A673 (cell line): Measurements from ENCODE around the gene DUSP11. TPM values are rescaled to one million over a fixed set of nuclear protein-coding genes. Genes with fewer than 3 reads are reported as not detected.

Experiments
- BruUV-seq: library from RNA; stranded (reverse); fragments of 400-500 nt; replicated peaks from 2 replicates; lab custom pipeline; 2021; lab: Mats Ljungman, UMichigan
- CTCF ChIA-PET: fragments of 300-600 bp; sonication (Branson Sonifier 250); formaldehyde crosslinking; loops from one replicate; lab custom pipeline; 2022; ENCODE audit warnings: antibody characterized with exemption; lab: Charles Lee
- POLR2A ChIA-PET: fragments of 300-600 bp; sonication (Branson Sonifier 250); formaldehyde crosslinking; loops from one replicate; lab custom pipeline; 2022; ENCODE audit warnings: antibody characterized with exemption; ENCODE audit not compliant: low non-redundant PET; lab: Charles Lee
- DNase-seq: peaks from one replicate; pipeline ENCODE4 v3.0.0-alpha.2; 2015; ENCODE audit warnings: low spot score
- H3K27ac ChIP-seq: fragments of 200-600 bp; sonication (generic); 2 replicates; pipeline ENCODE4 v1.5.1; 2016; ENCODE audit warnings: mixed run types, low read depth, mild to moderate bottlenecking, mixed read lengths, antibody characterized with exemption, low read length; ENCODE audit not compliant: poor library complexity, severe bottlenecking
- H3K27me3 ChIP-seq: fragments of 200-600 bp; sonication (generic); replicated peaks from 2 replicates; pipeline ENCODE4 v1.6.1; 2017; ENCODE audit warnings: mixed run types, low read depth, mild to moderate bottlenecking, mixed read lengths, antibody characterized with exemption, low read length; ENCODE audit not compliant: insufficient read depth, poor library complexity
- H3K36me3 ChIP-seq: fragments of 200-600 bp; sonication (generic); 2 replicates; pipeline ENCODE4 v1.6.1; 2016; ENCODE audit warnings: mixed run types, mild to moderate bottlenecking, mixed read lengths, antibody characterized with exemption, low read length; ENCODE audit not compliant: insufficient read depth, poor library complexity, severe bottlenecking
- H3K4me1 ChIP-seq: fragments of 200-600 bp; sonication (generic); 2 replicates; pipeline ENCODE4 v1.6.1; 2017; ENCODE audit warnings: mixed run types, mild to moderate bottlenecking, mixed read lengths, antibody characterized with exemption, low read length; ENCODE audit not compliant: insufficient read depth, poor library complexity, severe bottlenecking
- H3K4me3 ChIP-seq: fragments of 200-600 bp; sonication (generic); 2 replicates; pipeline ENCODE4 v1.5.1; 2016; ENCODE audit warnings: low read depth, mixed run types, mild to moderate bottlenecking, mixed read lengths, low read length; ENCODE audit not compliant: poor library complexity, severe bottlenecking
- H3K9me3 ChIP-seq: fragments of 200-600 bp; sonication (generic); 2 replicates; pipeline ENCODE4 v1.6.1; 2016; ENCODE audit warnings: mixed run types, low read depth, mild to moderate bottlenecking, mixed read lengths, antibody characterized with exemption, low read length; ENCODE audit not compliant: poor library complexity, severe bottlenecking
- CTCF ChIP-seq: fragments of 300-800, 200-600 bp; sonication (generic); conservative IDR thresholded peaks from 2 replicates; pipeline ENCODE4 v1.5.1; 2017; ENCODE audit warnings: low read depth, mild to moderate bottlenecking, antibody characterized with exemption, low read length, moderate library complexity, mixed read lengths
- EZH2 ChIP-seq: fragments of 200-600 bp; sonication (generic); IDR thresholded peaks from 2 replicates; pipeline ENCODE4 v1.6.1; 2017; ENCODE audit warnings: borderline replicate concordance, low read depth, mild to moderate bottlenecking, mixed read lengths, antibody characterized with exemption, low read length; ENCODE audit not compliant: poor library complexity, severe bottlenecking
- intact Hi-C: fragments of 100-400 bp; cut with micrococcal nuclease; formaldehyde crosslinking; loops from one replicate; pipeline ENCODE4 v1.10.0; 2022; ENCODE audit not compliant: unreplicated experiment
- total RNA-seq: library from RNA; stranded (reverse); gene quantifications from 2 replicates; pipeline ENCODE4 v1.2.3, GENCODE V29; 2021

DUSP11 gene
- total RNA-seq, 1 experiment from 2014 or later, result 19.9 TPM

GRCh38 chr2:73716543-73717250 lies 63.2 kb downstream of the DUSP11 start:
- BruUV-seq, result no TSS peak

DNA sequence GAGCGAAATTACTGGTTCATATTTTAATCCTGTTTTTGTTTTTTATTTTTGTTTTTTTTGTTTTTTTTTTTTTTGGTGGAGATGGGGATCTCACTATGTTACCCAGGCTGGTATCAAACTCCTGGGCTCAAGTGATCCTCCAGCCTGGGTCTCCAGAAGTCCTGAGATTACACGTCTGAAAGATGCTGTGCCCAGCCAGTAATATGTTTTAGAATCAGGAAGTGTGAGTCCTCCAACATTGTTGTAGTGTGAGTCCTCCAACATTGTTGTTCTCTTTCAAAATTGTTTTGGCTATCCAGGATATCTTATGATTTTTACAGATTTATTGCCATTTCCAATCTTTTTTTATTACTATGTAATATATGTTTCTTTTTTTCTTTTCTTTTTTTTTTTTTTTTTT lies 65.8 kb downstream of the DUSP11 start:
- Histone ChIP-seq H3K27ac (no peak overlapping the region), H3K36me3 (no peaks in the 10 kb centered on the region), H3K4me1 (no peaks in the 10 kb centered on the region), H3K9me3 (no peaks in the 10 kb centered on the region), H3K27me3 (no peaks in the 10 kb centered on the region), H3K4me3 (no peak overlapping the region)
- BruUV-seq, result no TSS peak
- ChIA-PET CTCF (no interaction called here), POLR2A (no interaction called here)
- intact Hi-C loops, result no loop called here
- TF ChIP-seq CTCF, result no peak
- no peak for TF ChIP-seq EZH2
- DNase-seq, result no peak

More at GRCh38 chr2:73716543-73717250, 63.2 kb downstream of the DUSP11 start:
- ChIA-PET CTCF (no interaction called here), POLR2A (no interaction called here)
- Histone ChIP-seq H3K9me3 (no peaks in the 10 kb centered on the region), H3K36me3 (no peaks in the 10 kb centered on the region), H3K4me3 (no peak overlapping the region), H3K27ac (no peak overlapping the region), H3K27me3 (no peaks in the 10 kb centered on the region), H3K4me1 (no peaks in the 10 kb centered on the region)
- no peak for TF ChIP-seq EZH2
- no peak for TF ChIP-seq CTCF
- intact Hi-C loops, result no loop called here
- no peak for DNase-seq

Other genes with a start within 250 kb of the DUSP11 start
- not detected in 2 replicates for gene NAT8, start 137.7 kb downstream of the DUSP11 start, total RNA-seq
- 57.3 and 57.5 TPM in 2 replicates for gene TPRKB, start 42.8 kb downstream of the DUSP11 start, total RNA-seq
- gene C2orf78, start 4.1 kb upstream of the DUSP11 start, total RNA-seq, result not detected in 2 replicates
- 66.3 and 67.1 TPM in 2 replicates for gene STAMBP, start 48.9 kb upstream of the DUSP11 start, total RNA-seq
- 0.59 and 2.7 TPM in 2 replicates for gene ACTG2, start 112.9 kb upstream of the DUSP11 start, total RNA-seq
- gene DGUOK, start 146.8 kb upstream of the DUSP11 start, total RNA-seq, result 106 and 107 TPM in 2 replicates
- 26.3 and 28.7 TPM in 2 replicates for gene TET3, start 204.8 kb upstream of the DUSP11 start, total RNA-seq